Measurements from ENCODE around the gene QPCTL. TPM values are rescaled to one million over a fixed set of nuclear protein-coding genes. Genes with fewer than 3 reads are reported as not detected.
"Not testable (repeated sequence)": the region's sequence is repeated elsewhere in the genome, so short reads cannot be mapped to it uniquely, and the experiment has no call there.

Gene QPCTL
- total RNA-seq, 1 donor from 2014 or later = 10.2 TPM

GRCh38 chr19:45670670-45671453 lies 21.6 kb upstream of the QPCTL start:
- intact Hi-C loops (cut with micrococcal nuclease) = loop anchor here (1.0 kb wide), 1 partner anchor 26 kb away; no protein-coding TSS in a partner anchor

GRCh38 chr19:45674946-45675345 lies 17.5 kb upstream of the QPCTL start:
- intact Hi-C loops (cut with micrococcal nuclease) = no loop called here

DNA sequence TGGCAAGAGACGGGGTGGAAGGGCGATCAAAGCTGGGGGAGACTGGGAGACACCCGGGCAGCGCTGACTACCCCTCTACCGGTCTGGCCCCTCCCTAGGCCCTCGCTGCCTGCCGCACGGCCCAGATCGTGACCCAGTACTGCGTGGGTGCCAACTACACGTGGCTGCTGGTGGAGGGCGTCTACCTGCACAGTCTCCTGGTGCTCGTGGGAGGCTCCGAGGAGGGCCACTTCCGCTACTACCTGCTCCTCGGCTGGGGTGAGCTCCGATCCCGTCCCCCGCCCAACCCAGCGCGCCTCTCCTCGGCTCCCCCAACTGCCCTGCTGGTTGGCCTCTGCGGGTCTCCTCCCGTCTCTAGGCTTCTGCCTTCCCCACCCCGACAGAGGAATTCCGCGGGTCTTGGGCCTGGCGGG lies 15.6 kb upstream of the QPCTL start:
- intact Hi-C loops (cut with micrococcal nuclease) = loop anchor here (1.0 to 2.0 kb wide), 5 partner anchors 8 to 92 kb away; partner anchors contain the start of genes OPA3 and QPCTL

DNA sequence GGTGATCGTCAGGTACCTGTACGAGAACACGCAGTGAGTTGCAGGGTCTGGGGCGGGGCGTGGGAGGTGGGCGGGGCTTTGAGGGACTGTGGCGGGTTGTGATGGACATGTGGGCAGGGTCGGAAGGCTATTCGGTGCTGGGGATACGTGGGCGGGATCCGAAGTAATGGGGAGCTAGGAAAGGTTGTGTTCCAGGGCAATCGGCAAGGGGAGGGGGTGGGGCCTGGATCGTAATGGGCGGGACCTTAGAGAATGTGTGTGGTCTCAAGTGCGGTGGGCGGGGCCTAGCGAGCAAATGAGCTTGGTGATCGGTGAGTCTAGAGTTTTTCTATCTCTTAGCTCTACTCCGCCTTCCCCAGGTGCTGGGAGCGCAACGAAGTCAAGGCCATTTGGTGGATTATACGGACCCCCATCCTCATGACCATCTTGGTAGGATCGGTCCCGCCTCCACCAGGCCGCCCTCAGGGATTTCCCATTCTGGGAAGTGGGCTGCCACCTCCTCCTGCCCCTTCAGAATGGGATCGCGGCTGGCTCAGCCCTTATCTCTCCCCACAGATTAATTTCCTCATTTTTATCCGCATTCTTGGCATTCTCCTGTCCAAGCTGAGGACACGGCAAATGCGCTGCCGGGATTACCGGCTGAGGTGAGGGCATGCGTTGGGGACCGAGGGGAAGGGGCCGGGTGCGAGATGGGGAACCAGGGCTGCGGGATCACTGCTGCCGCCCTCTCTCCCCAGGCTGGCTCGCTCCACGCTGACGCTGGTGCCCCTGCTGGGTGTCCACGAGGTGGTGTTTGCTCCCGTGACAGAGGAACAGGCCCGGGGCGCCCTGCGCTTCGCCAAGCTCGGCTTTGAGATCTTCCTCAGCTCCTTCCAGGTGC lies 14.9 kb upstream of the QPCTL start:
- intact Hi-C loops (cut with micrococcal nuclease) = loop anchor here (1.0 to 2.0 kb wide), 5 partner anchors 8 to 93 kb away; partner anchors contain the start of genes OPA3 and QPCTL

- intact Hi-C loops (cut with micrococcal nuclease) = loop anchor here (1.0 kb wide), 4 partner anchors 11 to 158 kb away; partner anchors contain the start of gene QPCTL
Measured at GRCh38 chr19:45681391-45682015, 11.0 kb upstream of the QPCTL start.

DNA sequence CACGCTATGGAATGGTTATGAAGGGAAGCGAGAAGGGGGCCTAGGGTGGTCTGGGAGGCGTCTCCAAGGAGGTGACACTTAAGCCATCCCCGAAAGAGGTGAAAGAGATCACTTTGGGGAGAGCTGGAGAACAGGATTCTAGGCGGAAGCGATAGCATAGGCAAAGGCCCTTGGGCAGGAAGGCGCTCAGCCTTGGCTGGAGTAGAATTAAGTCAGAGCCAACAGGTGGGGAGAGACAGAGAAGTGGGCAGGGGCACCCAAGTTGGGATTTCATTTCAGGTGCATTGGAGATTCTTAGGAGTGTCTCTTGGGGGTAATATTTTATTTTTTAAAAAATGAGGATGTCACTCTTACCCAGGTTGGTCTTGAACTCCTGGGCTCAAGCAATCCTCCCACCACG lies 10.3 kb upstream of the QPCTL start:
- intact Hi-C loops (cut with micrococcal nuclease) = no loop called here

DNA sequence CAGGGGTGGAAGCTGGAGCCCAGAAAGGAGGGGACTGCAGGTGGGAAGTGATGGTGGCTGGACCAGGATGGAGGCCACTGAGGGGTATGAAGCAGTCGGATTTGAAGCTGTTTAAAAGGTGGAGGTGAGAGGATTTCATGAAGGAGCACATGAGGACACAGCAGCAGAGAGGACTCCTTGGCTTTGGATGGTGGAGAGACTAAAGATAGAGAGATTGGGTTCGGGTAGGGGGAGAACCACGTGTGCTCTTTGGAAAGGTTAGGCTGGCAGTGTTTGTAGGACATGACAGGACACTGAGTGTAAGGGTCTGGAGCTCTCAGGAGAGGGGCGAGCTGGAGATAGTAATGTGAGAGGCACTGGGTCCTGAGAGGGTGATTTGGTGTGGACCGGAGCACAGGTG lies 9.6 kb upstream of the QPCTL start:
- intact Hi-C loops (cut with micrococcal nuclease) = no loop called here

DNA sequence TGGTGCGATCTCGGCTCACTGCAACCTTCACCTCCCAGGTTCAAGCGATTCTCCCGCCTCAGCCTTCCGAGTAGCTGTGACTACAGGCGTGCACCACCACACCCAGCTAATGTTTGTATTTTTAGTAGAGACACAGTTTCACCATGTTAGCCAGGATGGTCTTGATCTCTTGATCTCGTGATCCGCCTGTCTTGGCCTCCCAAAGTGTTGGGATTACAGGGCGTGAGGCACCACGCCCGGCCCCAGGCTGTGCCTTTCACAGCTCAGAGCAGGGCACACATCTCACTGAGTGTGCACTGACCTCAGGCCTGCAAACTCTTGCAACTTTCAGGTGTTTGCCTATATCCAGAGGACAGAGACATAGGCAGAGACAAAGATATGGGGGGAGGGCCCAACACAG lies 7.4 kb upstream of the QPCTL start:
- intact Hi-C loops (cut with micrococcal nuclease) = not testable (repeated sequence)

- intact Hi-C loops (cut with micrococcal nuclease) = no loop called here
Measured at GRCh38 chr19:45687599-45687998, 4.9 kb upstream of the QPCTL start.

- intact Hi-C loops (cut with micrococcal nuclease) = loop anchor here (1.0 to 5.0 kb wide), 15 partner anchors 10 to 1356 kb away; partner anchors contain the start of genes DMWD, FBXO46, IRF2BP1 and OPA3
Measured at GRCh38 chr19:45691516-45692186, 815 bp upstream of the QPCTL start, which contains the start of gene SNRPD2. SNRPD2 (minus strand) TSS chr19:45691953; CDS start chr19:45691888, 65 bp downstream.

DNA sequence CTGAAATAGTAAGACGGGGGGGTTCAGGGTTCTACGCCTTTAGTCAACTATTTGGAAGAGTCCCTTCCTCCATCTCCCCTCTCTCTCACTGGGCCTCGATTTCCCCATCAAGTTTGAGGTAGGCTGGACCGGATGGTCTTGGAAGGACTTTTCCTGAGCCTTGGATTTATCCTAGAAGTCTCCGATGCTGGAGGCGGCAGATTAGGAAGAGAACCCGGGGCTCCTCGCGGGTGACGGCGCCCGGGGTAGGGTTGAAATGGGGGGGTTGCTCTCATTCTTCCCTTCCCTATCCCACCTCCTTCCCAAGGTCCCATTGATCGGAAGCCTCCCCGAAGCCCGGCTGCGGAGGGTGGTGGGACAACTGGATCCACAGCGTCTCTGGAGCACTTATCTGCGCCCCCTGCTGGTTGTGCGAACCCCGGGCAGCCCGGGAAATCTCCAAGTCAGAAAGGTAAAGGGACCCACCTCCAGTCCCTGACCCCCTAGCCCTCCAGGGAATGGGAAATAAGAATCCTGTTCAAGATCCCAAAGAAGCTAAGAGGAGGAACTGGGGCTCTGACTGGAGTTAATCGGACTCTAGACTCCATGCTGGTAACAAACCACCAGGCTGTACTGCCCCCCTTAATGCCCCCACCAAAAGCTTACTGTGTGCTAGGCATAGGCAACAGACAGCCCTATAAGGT lies 781 bp downstream of the QPCTL start:
- intact Hi-C loops (cut with micrococcal nuclease) = loop anchor here (5.0 kb wide), 2 partner anchors 266 to 1354 kb away; partner anchors contain the start of gene TMEM160

DNA sequence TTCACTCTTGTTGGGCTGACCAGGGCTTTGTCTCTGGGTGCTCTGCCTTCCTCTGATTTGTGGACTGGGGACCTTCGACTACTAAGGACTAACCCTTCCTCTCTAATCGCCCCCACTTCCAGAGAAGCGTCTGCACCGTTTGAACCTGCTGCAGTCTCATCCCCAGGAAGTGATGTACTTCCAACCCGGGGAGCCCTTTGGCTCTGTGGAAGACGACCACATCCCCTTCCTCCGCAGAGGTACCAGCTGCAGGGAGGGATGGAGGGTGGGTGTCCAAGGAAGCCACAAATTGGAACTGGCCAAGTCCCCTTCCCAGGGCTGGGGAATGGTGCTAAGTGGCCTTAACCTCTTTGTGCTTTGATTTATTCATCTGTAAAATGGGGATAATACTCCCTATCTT lies 9.2 kb downstream of the QPCTL start:
- intact Hi-C loops (cut with micrococcal nuclease) = no loop called here

- intact Hi-C loops (cut with micrococcal nuclease) = no loop called here
Measured at GRCh38 chr19:45705115-45705514, 12.6 kb downstream of the QPCTL start.

GRCh38 chr19:45705710-45706415 lies 13.4 kb downstream of the QPCTL start:
- intact Hi-C loops (cut with micrococcal nuclease) = no loop called here

- intact Hi-C loops (cut with micrococcal nuclease) = loop anchor here (10.0 kb wide), 1 partner anchor 1004 kb away; the partner anchor contains the start of gene PRKD2
Measured at GRCh38 chr19:45710356-45711130, 18.1 kb downstream of the QPCTL start.

DNA sequence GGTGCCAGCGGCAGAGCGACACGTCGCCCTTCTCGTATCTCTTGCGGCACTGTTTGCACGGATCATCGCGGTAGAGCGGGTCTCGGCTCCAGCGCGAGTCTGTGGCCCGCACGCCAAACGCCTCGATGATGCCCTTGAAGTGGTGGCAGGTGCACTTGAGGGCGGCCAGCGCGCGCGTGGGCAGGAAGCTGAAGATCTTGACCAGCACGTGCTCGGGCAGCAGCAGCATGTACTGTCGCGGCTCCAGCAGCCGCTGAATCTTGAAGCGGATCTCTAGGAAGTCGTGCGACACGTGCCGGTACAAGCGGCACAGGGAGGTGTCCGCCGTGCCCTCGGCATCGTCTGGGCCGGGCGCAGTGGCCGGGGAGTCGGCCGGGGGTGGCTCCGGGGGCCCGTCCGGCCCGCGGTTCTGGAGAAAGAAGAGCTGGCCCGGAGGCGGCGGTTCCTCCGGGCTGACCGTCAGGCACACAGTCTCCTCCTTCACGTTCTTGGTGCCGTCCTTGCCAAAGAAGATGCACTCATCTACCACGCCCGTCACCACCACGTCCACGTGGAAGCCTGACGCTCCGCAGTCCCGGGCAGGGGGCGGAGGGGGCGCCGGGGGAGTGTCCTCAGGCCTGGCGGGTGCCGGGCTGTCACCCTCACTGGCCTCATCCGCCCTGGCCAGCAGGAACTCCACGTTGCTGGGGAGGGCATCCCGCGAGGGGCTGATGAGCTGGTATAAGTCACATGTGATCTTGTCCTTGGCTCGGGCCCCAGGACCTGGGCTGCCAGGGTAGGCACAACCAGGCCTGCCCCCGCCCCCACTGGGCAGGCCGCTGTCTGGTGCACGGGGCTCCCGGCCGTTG lies 19.6 kb downstream of the QPCTL start:
- intact Hi-C loops (cut with micrococcal nuclease) = loop anchor here (10.0 kb wide), 1 partner anchor 1003 kb away; the partner anchor contains the start of gene PRKD2

- intact Hi-C loops (cut with micrococcal nuclease) = loop anchor here (10.0 kb wide), 1 partner anchor 1002 kb away; the partner anchor contains the start of gene PRKD2
Measured at GRCh38 chr19:45712699-45713067, 20.2 kb downstream of the QPCTL start.
